ENCODE measurements around the gene PLEKHG3.

PLEKHG3 gene

DNA sequence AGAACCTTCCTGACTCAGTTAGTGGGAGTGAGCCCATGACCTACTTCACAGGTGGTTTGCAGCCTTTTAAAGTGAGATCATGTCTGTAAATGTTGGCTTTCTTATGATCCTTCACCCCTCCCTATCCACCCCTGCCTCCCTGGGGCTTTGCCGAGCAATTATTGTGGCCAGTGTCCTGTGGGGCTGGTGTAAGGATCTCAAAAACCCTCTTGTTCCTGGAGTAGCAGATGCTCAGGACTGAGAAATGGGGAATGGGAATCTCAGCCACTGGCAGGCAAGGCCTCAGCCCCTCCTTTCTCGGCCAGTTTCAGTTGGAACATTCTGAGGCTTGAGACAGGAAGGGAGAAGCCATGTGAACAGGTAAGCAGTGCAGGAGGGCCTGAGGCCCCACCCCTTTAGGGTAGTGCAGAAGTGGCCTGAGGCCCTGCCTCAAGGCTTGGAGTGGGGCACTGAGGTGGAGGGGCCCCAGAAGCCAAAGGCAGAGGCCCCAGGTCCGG, 53.8 kb downstream of the PLEKHG3 start:
- peak; percentile 31; the same call in 1 of the 2 replicates for TF ChIP-seq NFIC (IDR thresholded peaks at IDR 0.05)
- no peak for TF ChIP-seq ZBTB7A (IDR thresholded peaks at IDR 0.05; ENCODE audit: low read depth)
- TF ChIP-seq RAD21 (IDR thresholded peaks at IDR 0.05; ENCODE audit: low read depth): no peak
- no peak for TF ChIP-seq TEAD4 (IDR thresholded peaks at IDR 0.05)
- TF ChIP-seq EP300 (IDR thresholded peaks at IDR 0.05; ENCODE audit: borderline replicate concordance): no peak
- TF ChIP-seq EGR1 (IDR thresholded peaks at IDR 0.05): no peak
- TF ChIP-seq YY1 (IDR thresholded peaks at IDR 0.05; ENCODE audit: low read depth): no peak
- no peak for TF ChIP-seq CREB1 (IDR thresholded peaks at IDR 0.05; ENCODE audit: low read depth)
- TF ChIP-seq TCF12 (IDR thresholded peaks at IDR 0.05; ENCODE audit: low read depth): peak; percentile 72
- TF ChIP-seq, protein P1, sequence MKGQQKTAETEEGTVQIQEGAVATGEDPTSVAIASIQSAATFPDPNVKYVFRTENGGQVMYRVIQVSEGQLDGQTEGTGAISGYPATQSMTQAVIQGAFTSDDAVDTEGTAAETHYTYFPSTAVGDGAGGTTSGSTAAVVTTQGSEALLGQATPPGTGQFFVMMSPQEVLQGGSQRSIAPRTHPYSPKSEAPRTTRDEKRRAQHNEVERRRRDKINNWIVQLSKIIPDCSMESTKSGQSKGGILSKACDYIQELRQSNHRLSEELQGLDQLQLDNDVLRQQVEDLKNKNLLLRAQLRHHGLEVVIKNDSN (IDR thresholded peaks at IDR 0.05): 0 out of 2 replicates have a peak, but pooled peaks have one; percentile 13
- no peak for TF ChIP-seq FOXM1 (IDR thresholded peaks at IDR 0.05; ENCODE audit: borderline replicate concordance, low read depth)
- TF ChIP-seq, protein P2, sequence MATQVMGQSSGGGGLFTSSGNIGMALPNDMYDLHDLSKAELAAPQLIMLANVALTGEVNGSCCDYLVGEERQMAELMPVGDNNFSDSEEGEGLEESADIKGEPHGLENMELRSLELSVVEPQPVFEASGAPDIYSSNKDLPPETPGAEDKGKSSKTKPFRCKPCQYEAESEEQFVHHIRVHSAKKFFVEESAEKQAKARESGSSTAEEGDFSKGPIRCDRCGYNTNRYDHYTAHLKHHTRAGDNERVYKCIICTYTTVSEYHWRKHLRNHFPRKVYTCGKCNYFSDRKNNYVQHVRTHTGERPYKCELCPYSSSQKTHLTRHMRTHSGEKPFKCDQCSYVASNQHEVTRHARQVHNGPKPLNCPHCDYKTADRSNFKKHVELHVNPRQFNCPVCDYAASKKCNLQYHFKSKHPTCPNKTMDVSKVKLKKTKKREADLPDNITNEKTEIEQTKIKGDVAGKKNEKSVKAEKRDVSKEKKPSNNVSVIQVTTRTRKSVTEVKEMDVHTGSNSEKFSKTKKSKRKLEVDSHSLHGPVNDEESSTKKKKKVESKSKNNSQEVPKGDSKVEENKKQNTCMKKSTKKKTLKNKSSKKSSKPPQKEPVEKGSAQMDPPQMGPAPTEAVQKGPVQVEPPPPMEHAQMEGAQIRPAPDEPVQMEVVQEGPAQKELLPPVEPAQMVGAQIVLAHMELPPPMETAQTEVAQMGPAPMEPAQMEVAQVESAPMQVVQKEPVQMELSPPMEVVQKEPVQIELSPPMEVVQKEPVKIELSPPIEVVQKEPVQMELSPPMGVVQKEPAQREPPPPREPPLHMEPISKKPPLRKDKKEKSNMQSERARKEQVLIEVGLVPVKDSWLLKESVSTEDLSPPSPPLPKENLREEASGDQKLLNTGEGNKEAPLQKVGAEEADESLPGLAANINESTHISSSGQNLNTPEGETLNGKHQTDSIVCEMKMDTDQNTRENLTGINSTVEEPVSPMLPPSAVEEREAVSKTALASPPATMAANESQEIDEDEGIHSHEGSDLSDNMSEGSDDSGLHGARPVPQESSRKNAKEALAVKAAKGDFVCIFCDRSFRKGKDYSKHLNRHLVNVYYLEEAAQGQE (IDR thresholded peaks at IDR 0.05; ENCODE audit: low read depth): no peak
- TF ChIP-seq CEBPB (IDR thresholded peaks at IDR 0.05): no peak
- no peak for TF ChIP-seq TAF1 (IDR thresholded peaks at IDR 0.05; ENCODE audit: low read depth)
- TF ChIP-seq, protein P3, sequence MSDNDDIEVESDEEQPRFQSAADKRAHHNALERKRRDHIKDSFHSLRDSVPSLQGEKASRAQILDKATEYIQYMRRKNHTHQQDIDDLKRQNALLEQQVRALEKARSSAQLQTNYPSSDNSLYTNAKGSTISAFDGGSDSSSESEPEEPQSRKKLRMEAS (IDR thresholded peaks at IDR 0.05): no peak

DNA sequence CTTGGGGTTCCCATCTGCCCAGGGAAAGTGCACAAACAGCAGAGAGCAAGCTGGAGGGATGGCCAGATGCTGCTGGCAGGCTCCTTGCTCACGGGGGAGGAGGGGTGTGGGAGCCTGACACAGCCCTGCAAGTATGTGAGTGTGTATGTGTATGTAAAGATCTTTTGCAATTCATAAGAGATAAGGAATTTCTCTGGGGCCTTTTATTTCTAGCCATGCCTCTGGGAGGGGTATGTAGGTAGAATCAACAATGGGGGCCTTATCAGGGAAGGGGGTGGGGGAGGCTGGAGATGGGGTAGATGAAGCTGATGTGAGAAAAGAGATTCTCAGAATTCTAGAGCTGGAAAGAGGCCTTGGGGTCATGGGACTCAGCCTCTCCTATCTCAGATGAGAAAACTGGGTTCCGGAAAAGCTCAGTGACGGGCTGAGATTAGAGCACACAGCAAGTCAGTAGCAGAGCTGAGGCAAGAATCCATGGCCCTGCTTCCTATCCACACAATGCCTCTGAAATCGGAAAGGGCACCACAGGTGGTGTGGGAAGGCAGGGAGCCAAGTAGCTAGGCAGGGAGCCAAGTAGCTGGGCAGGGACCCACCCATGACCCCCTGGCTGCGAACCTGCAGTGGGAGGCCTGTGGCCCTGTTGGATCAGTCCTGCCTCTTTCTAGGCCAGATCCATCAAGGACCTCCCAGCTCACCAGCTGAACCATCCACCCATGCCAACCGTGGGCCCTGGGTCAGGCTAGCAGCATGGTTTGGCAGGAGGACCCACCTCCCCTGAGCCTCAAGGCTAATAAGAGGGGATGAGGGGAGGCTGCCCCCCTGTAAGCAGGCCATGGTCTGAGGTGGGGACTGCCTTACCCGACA, 54.7 kb downstream of the PLEKHG3 start:
- TF ChIP-seq YY1 (IDR thresholded peaks at IDR 0.05; ENCODE audit: low read depth) (0 out of 2 replicates have a peak, but pooled peaks have one; percentile 10), EP300 (IDR thresholded peaks at IDR 0.05; ENCODE audit: borderline replicate concordance) (peak; percentile 66), CREB1 (IDR thresholded peaks at IDR 0.05; ENCODE audit: low read depth) (no peak), ZBTB7A (IDR thresholded peaks at IDR 0.05; ENCODE audit: low read depth) (peak; percentile 88; the same call in 1 of the 2 replicates), TCF12 (IDR thresholded peaks at IDR 0.05; ENCODE audit: low read depth) (peak; percentile 59; the same call in 1 of the 2 replicates), NFIC (IDR thresholded peaks at IDR 0.05) (peak; percentile 94)
- TF ChIP-seq, protein P1 (IDR thresholded peaks at IDR 0.05): no peak

DNA sequence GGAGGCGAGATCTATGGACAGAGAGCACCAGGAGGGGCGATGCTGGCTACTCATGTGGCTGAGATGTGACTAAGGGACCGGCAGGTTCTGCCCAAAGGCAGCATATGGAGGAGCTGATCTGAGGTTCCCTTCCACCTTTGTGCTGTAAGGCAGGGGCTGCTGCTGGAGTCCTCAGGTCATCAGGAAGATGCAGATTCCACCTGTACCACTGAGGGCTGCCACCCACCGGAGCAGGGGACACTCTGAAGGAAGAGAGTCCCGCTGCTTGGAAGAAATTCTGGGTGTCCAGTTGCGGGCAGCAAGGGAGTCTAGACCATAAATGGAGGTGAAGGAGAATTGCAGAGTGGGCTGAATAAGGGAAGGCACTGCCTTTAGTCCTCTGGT, 55.3 kb downstream of the PLEKHG3 start:
- TF ChIP-seq YY1 (IDR thresholded peaks at IDR 0.05; ENCODE audit: low read depth) (no peak), ZBTB7A (IDR thresholded peaks at IDR 0.05; ENCODE audit: low read depth) (no peak), TEAD4 (IDR thresholded peaks at IDR 0.05) (no peak), EP300 (IDR thresholded peaks at IDR 0.05; ENCODE audit: borderline replicate concordance) (no peak), CREB1 (IDR thresholded peaks at IDR 0.05; ENCODE audit: low read depth) (no peak), CEBPB (IDR thresholded peaks at IDR 0.05) (no peak), RAD21 (IDR thresholded peaks at IDR 0.05; ENCODE audit: low read depth) (no peak), TCF12 (IDR thresholded peaks at IDR 0.05; ENCODE audit: low read depth) (no peak), FOXM1 (IDR thresholded peaks at IDR 0.05; ENCODE audit: borderline replicate concordance, low read depth) (no peak), NFIC (IDR thresholded peaks at IDR 0.05) (no peak), TAF1 (IDR thresholded peaks at IDR 0.05; ENCODE audit: low read depth) (no peak), EGR1 (IDR thresholded peaks at IDR 0.05) (no peak)
- TF ChIP-seq, protein P2 (IDR thresholded peaks at IDR 0.05; ENCODE audit: low read depth): no peak
- TF ChIP-seq, protein P1 (IDR thresholded peaks at IDR 0.05): no peak
- TF ChIP-seq, protein P3 (IDR thresholded peaks at IDR 0.05): no peak

DNA sequence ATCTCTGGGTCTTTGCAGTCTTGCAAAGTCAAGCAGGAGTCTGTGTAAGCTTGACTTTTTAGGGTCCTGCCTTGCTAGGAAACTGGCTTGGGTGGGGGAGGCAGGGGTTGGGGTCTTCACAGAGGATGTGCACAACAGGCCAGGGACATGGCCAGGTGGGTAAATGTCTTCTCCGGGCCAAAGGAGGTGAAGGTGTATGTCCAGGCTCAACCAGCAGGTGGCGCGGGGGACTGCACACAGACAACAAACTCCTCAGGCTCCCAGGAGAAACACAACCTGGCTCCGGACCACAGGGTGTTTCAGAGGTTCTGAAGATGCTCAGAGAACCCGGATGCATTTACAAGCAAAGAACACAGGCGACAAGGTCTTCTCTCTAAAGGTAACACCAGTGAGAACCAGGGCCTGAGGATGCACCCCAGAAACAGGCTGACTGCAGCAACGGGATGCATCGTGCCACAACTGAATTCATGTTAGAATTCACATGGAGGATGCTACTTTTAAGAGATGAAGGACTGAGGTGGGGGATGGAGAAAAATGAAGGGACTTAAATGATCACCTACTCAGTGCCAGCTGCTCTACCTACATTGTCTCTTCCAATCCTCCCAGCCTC, 56.0 kb downstream of the PLEKHG3 start:
- TF ChIP-seq RAD21 (IDR thresholded peaks at IDR 0.05; ENCODE audit: low read depth): peak; percentile 54
- TF ChIP-seq CEBPB (IDR thresholded peaks at IDR 0.05): no peak

DNA sequence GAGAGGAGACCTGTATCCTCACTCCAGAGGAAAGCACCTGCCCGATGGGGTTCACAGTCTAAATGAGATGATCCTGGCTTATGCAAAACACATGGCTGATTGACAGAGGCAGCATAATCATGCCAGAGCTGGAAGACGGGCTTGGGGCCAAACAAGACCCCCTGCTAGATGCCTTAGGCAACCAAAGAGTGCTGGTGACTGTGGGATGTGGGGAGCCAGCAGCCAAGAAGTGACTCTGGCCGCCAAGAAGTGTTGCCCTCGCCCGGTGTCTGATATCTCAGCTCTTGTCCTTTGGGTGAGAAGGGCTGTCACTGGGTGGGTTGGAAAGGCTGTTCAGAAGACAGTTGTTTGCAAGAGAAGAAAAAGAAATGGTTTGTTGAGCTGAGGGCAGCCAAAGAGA, 56.7 kb downstream of the PLEKHG3 start:
- TF ChIP-seq NFIC (IDR thresholded peaks at IDR 0.05) (no peak), CEBPB (IDR thresholded peaks at IDR 0.05) (no peak), ZBTB7A (IDR thresholded peaks at IDR 0.05; ENCODE audit: low read depth) (no peak), YY1 (IDR thresholded peaks at IDR 0.05; ENCODE audit: low read depth) (no peak), CREB1 (IDR thresholded peaks at IDR 0.05; ENCODE audit: low read depth) (no peak), TCF12 (IDR thresholded peaks at IDR 0.05; ENCODE audit: low read depth) (no peak), TEAD4 (IDR thresholded peaks at IDR 0.05) (no peak), TAF1 (IDR thresholded peaks at IDR 0.05; ENCODE audit: low read depth) (no peak), EGR1 (IDR thresholded peaks at IDR 0.05) (no peak), EP300 (IDR thresholded peaks at IDR 0.05; ENCODE audit: borderline replicate concordance) (no peak)
- TF ChIP-seq, protein P3 (IDR thresholded peaks at IDR 0.05): no peak
- TF ChIP-seq, protein P2 (IDR thresholded peaks at IDR 0.05; ENCODE audit: low read depth): no peak
- TF ChIP-seq, protein P1 (IDR thresholded peaks at IDR 0.05): no peak
